ENCODE results near the gene SNX20. TPM values are rescaled to one million over a fixed set of nuclear protein-coding genes. Genes with fewer than 3 reads are reported as not detected.

The SNX20 gene
- total RNA-seq, 1 experiment from 2014 or later, result not detected

DNA sequence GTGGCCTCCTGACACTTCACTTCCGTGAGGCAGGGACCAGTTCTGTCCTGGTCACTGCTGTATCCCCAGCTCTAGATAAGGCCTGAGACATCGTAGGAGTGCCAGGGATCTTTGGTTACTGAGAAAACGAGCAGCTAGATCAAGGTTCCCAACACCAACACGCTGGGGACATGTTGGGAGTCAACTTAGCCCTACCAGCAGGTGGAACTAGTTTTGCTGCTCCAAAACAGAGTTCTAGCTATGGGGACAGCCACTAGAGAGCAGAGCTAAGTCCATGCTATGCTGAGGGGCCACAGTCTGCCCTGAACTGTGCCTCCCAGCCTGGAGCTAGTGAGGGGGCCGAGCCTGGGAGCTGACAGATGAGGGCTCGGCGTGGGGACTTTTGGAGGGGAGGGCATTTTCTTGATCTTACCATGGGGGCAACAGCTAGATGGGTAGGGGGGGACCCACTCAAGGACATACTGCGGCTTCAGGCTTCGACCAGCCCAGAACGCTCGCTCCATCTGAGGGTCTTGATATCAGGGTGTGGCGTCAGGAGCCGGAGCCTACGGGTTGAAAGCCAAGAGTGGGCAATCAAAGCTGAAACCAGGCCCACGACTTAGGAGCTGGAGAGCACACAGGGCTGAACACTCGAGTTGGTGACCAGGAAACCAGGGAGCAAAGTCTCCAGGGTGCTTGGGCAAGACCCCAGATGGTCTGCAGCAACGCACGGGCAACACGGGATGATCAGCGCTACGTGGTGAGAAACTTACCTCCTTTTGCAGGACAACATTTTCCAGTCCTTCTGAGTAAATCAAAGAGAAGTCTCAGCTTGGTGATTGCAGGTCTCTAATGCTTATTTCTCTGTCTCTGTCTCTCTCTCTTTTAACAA, 13.4 kb downstream of the SNX20 start:
- H3K18ac ChIP-seq (ENCODE audit: insufficient read length, low read depth, low read length), result no peak overlapping the region

More for the DNA sequence above, 13.4 kb downstream of the SNX20 start:
- H3K23ac ChIP-seq (ENCODE audit: insufficient read length, low read depth, low read length), result no peak overlapping the region
- H3K27ac Mint-ChIP-seq, result no peak overlapping the region; a peak in 1 of 7 replicates
- no peak overlapping the region for H4K5ac ChIP-seq (ENCODE audit: insufficient read length, low read depth, low read length)
- no CpG with 5 or more reads among the region's 21 CpGs for whole genome bisulfite sequencing (ENCODE audit: extremely low coverage, insufficient read length, low lambda C conversion rate)
- no peaks in the 10 kb centered on the region for H3K27me3 ChIP-seq (ENCODE audit: insufficient read depth, low read length)
- no peaks in the 10 kb centered on the region for H3K79me2 ChIP-seq (ENCODE audit: insufficient read depth, low read length)
- H3K4me1 Mint-ChIP-seq, result peaks cover 7 to 20% of the 10 kb centered on the region in 2 experiments; a peak in 3 of 4 replicates
- H2BK12ac ChIP-seq (ENCODE audit: insufficient read length, low read depth, low read length), result no peak overlapping the region
- no peak overlapping the region for H2BK120ac ChIP-seq (ENCODE audit: low read depth, low read length, poor library complexity, severe bottlenecking)
- H2BK20ac ChIP-seq (ENCODE audit: low read depth, low read length, poor library complexity, severe bottlenecking), result no peak overlapping the region
- H2AFZ ChIP-seq (ENCODE audit: low read length), result no peak overlapping the region
- H3K27me3 Mint-ChIP-seq (ENCODE audit: low read depth), result peaks cover 13% of the 10 kb centered on the region
- H3K9me3 ChIP-seq (ENCODE audit: control insufficient read depth, low read depth, low read length), result peaks cover 10% of the 10 kb centered on the region
- H3K56ac ChIP-seq (ENCODE audit: insufficient read length, low read depth, low read length), result no peak overlapping the region
- no peak overlapping the region for H3T11ph ChIP-seq (ENCODE audit: low read length)
- no peak overlapping the region for H2BK5ac ChIP-seq (ENCODE audit: insufficient read length, low read length)
- TF ChIP-seq, protein P1, sequence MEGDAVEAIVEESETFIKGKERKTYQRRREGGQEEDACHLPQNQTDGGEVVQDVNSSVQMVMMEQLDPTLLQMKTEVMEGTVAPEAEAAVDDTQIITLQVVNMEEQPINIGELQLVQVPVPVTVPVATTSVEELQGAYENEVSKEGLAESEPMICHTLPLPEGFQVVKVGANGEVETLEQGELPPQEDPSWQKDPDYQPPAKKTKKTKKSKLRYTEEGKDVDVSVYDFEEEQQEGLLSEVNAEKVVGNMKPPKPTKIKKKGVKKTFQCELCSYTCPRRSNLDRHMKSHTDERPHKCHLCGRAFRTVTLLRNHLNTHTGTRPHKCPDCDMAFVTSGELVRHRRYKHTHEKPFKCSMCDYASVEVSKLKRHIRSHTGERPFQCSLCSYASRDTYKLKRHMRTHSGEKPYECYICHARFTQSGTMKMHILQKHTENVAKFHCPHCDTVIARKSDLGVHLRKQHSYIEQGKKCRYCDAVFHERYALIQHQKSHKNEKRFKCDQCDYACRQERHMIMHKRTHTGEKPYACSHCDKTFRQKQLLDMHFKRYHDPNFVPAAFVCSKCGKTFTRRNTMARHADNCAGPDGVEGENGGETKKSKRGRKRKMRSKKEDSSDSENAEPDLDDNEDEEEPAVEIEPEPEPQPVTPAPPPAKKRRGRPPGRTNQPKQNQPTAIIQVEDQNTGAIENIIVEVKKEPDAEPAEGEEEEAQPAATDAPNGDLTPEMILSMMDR (conservative IDR thresholded peaks at IDR 0.05), result 0 out of 3 replicates have a peak, but pooled peaks have one; percentile 13
- no peak overlapping the region for H3K4ac ChIP-seq (ENCODE audit: low read depth, low read length)
- H3K36me3 Mint-ChIP-seq (ENCODE audit: insufficient read depth in 1 of 3, low read depth in 3 of 3), result peaks cover 8 to 16% (median 11%) of the 10 kb centered on the region in 3 experiments
- no peak overlapping the region for H4K8ac ChIP-seq (replicated peaks; ENCODE audit: insufficient read length, low read depth, low read length)
- H3K4me2 ChIP-seq (ENCODE audit: insufficient read depth, insufficient read length, low read length), result no peak overlapping the region
- no peak overlapping the region for H3K14ac ChIP-seq (ENCODE audit: insufficient read depth, low read length)
- peaks cover 21 to 22% of the 10 kb centered on the region in 2 experiments for H3K9me3 Mint-ChIP-seq
- no peak overlapping the region for H4K91ac ChIP-seq (ENCODE audit: insufficient read length, low read depth, low read length)
- no peaks in the 10 kb centered on the region for H3K79me1 ChIP-seq (ENCODE audit: insufficient read depth, low read depth, low read length, poor library complexity, severe bottlenecking)
- H3K23me2 ChIP-seq (ENCODE audit: insufficient read length, low read depth, low read length, poor library complexity, severe bottlenecking), result peaks cover 7% of the 10 kb centered on the region
- no peak overlapping the region for H3K4me3 Mint-ChIP-seq
- H3K4me1 ChIP-seq (ENCODE audit: insufficient read depth, low read length), result no peaks in the 10 kb centered on the region
- no peak for DNase-seq
- H3K27ac ChIP-seq (ENCODE audit: insufficient read length, low read depth, low read length), result no peak overlapping the region
- H2BK15ac ChIP-seq (ENCODE audit: low read depth, low read length), result no peak overlapping the region
- H3K9ac ChIP-seq (ENCODE audit: extremely low read depth, insufficient read length, low read length), result no peak overlapping the region
- no peaks in the 10 kb centered on the region for H4K20me1 ChIP-seq (ENCODE audit: control insufficient read depth, insufficient read depth, insufficient read length)
- H2AK5ac ChIP-seq (ENCODE audit: insufficient read length, low read length), result no peak overlapping the region

Data from H9 (cell line).